ENCODE data around the gene JSRP1.

JSRP1 gene

DNA sequence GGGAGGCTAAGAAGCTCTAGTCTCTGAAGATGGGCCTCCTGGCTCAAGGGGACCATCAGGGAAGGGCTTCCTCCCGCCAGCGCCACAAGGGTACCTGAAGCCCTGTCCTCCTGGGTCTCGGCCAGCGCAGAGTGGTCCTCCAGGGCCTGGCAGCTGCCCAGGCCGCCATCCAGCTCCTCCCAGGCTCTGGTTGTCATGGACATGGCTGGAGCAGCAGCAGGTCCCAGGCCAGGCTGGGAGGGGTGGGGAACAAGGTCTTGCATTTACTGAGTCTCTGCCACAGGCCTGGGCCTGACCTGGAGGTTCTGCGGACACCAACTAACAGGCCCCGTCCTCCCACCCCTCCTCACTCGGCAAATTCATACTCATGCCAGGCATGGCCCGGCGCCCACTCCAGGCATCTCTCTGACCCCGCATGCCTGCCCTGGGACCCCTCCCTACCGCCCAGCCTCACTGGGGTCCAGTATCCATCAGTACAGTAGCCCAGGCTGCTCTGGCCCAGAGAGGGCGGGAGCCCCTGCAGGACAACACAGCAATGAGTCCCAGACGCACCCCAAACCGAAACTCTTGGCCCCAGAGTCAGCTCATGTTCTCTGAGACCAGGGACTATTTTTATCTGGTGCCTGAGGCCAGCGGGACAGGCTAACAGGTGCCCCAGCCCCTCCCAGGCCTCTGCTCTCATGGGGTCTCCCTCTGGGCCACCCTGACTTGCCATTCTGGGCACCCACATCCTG lies 938 bp downstream of the JSRP1 start:
- no peak overlapping the region for H3K4me3 ChIP-seq (ENCODE audit: low read length)
- DNase-seq (ENCODE audit: low read depth) = no peak
- no peak for TF ChIP-seq CTCF (conservative IDR thresholded peaks at IDR 0.05; ENCODE audit: low read length)

- no peak for DNase-seq (ENCODE audit: low read depth)
- no peak overlapping the region for H3K4me3 ChIP-seq (ENCODE audit: low read length)
- peak; percentile 37 for TF ChIP-seq CTCF (conservative IDR thresholded peaks at IDR 0.05; ENCODE audit: low read length)
These were observed 1.9 kb downstream of the JSRP1 start for GRCh38 chr19:2254064-2254872.

- no peak for TF ChIP-seq CTCF (conservative IDR thresholded peaks at IDR 0.05; ENCODE audit: low read length)
- H3K4me3 ChIP-seq (ENCODE audit: low read length) = no peak overlapping the region
- no peak for DNase-seq (ENCODE audit: low read depth)
These were observed 2.8 kb downstream of the JSRP1 start for GRCh38 chr19:2253106-2254063.

DNA sequence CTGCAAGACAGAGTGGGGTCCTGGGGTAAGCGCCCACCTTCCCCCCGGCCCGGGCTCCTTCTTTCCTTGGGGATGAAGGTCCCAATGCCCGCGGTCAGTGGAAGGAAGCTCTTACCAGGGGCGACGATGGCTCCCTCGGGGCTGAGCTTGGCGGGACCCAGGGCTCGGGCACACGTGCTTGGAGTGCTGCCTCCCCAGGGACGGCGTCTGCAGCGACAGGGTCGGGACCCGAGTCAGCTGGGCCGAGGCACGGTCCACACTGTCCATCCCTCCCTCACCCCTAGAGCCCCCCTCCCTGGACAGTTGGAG lies 3.5 kb downstream of the JSRP1 start:
- TF ChIP-seq CTCF (conservative IDR thresholded peaks at IDR 0.05; ENCODE audit: low read length) = no peak
- DNase-seq (ENCODE audit: low read depth) = no peak
- no peak overlapping the region for H3K4me3 ChIP-seq (ENCODE audit: low read length)

GRCh38 chr19:2252055-2252796 lies 4.0 kb downstream of the JSRP1 start:
- TF ChIP-seq CTCF (conservative IDR thresholded peaks at IDR 0.05; ENCODE audit: low read length) = no peak
- DNase-seq (ENCODE audit: low read depth) = no peak
- H3K4me3 ChIP-seq (ENCODE audit: low read length) = no peak overlapping the region
